Stimulated activated naive CD8-positive, alpha-beta T cell treated with anti-CD3 and anti-CD28 coated beads, Interleukin-15, amount 100 ng/mL, for 72 hours (primary cell): ENCODE results near the gene MRPS12.

ENCODE experiments used
- ATAC-seq: fragments of 150-1000 bp; cut with Tn5 transposase; 2 replicates; pipeline ENCODE4 v1.10.0; 2021; ENCODE audit warnings: mild to moderate bottlenecking, moderate library complexity
- DNase-seq, 2 donors: peaks; one replicate each; pipeline ENCODE4 v3.0.0; 2021 to 2022
- H3K27ac Mint-ChIP-seq, 2 donors: one replicate each; pipeline ENCODE4 v1.8.0; 2022; ENCODE audit warnings: mild to moderate bottlenecking in 2 of 2, mixed read lengths in 2 of 2, moderate library complexity in 2 of 2
- H3K27me3 Mint-ChIP-seq: one replicate; pipeline ENCODE4 v1.8.0; 2022; ENCODE audit warnings: mixed read lengths
- H3K4me1 Mint-ChIP-seq: one replicate; pipeline ENCODE4 v1.8.0; 2022; ENCODE audit warnings: mild to moderate bottlenecking, mixed read lengths
- H3K4me3 Mint-ChIP-seq, 2 donors: one replicate each; pipeline ENCODE4 v1.8.0; 2022; ENCODE audit warnings: mild to moderate bottlenecking in 2 of 2, mixed read lengths in 2 of 2, moderate library complexity in 1 of 2
- H3K9me3 Mint-ChIP-seq, 2 donors: one replicate each; pipeline ENCODE4 v1.8.0; 2022; ENCODE audit warnings: mixed read lengths in 2 of 2

The MRPS12 gene

GRCh38 chr19:38904581-38905539, 25.9 kb upstream of the MRPS12 start:
- H3K27ac Mint-ChIP-seq = no peak overlapping the region
- DNase-seq (no peak), ATAC-seq (peak; percentile 29)
- H3K27me3 Mint-ChIP-seq = no peaks in the 10 kb centered on the region
- H3K4me3 Mint-ChIP-seq = no peak overlapping the region
- H3K9me3 Mint-ChIP-seq = no peaks in the 10 kb centered on the region
- peaks cover 42% of the 10 kb centered on the region for H3K4me1 Mint-ChIP-seq

- no peak overlapping the region for H3K27ac Mint-ChIP-seq
- peaks cover 40% of the 10 kb centered on the region for H3K4me1 Mint-ChIP-seq
- no peak overlapping the region for H3K4me3 Mint-ChIP-seq
- DNase-seq = no peak
- H3K9me3 Mint-ChIP-seq = no peaks in the 10 kb centered on the region
- ATAC-seq = no peak
- no peaks in the 10 kb centered on the region for H3K27me3 Mint-ChIP-seq
Observed at GRCh38 chr19:38905620-38906019, 25.1 kb upstream of the MRPS12 start.

- peaks cover 31% of the 10 kb centered on the region for H3K4me1 Mint-ChIP-seq
- no peak for DNase-seq
- no peak overlapping the region for H3K27ac Mint-ChIP-seq
- H3K9me3 Mint-ChIP-seq = no peaks in the 10 kb centered on the region
- ATAC-seq = no peak
- no peaks in the 10 kb centered on the region for H3K27me3 Mint-ChIP-seq
- no peak overlapping the region for H3K4me3 Mint-ChIP-seq
Observed at GRCh38 chr19:38907227-38907626, 23.5 kb upstream of the MRPS12 start.

- Mint-ChIP-seq H3K27me3 (no peaks in the 10 kb centered on the region), H3K4me3 (no peak overlapping the region), H3K9me3 (no peaks in the 10 kb centered on the region), H3K27ac (peak overlapping the region in 1 of 2 donors; percentile 72), H3K4me1 (peaks cover 35% of the 10 kb centered on the region)
- ATAC-seq (no peak), DNase-seq (no peak)
Observed at GRCh38 chr19:38907670-38908069, 23.1 kb upstream of the MRPS12 start.

- Mint-ChIP-seq H3K9me3 (no peaks in the 10 kb centered on the region), H3K4me1 (peaks cover 42% of the 10 kb centered on the region), H3K27me3 (no peaks in the 10 kb centered on the region), H3K27ac (peak overlapping the region in 1 of 2 donors; percentile 88), H3K4me3 (peak overlapping the region in 1 of 2 donors; percentile 10)
- DNase-seq (no peak), ATAC-seq (peak; percentile 22)
Observed at GRCh38 chr19:38908911-38909310, 21.8 kb upstream of the MRPS12 start.

GRCh38 chr19:38910488-38910887, 20.3 kb upstream of the MRPS12 start:
- ATAC-seq = no peak
- H3K4me3 Mint-ChIP-seq = no peak overlapping the region
- H3K27me3 Mint-ChIP-seq = no peaks in the 10 kb centered on the region
- H3K9me3 Mint-ChIP-seq = no peaks in the 10 kb centered on the region
- DNase-seq = no peak
- H3K4me1 Mint-ChIP-seq = peaks cover 35% of the 10 kb centered on the region
- H3K27ac Mint-ChIP-seq = no peak overlapping the region

- Mint-ChIP-seq H3K27ac (no peak overlapping the region), H3K9me3 (no peaks in the 10 kb centered on the region), H3K4me3 (no peak overlapping the region), H3K4me1 (peaks cover 35% of the 10 kb centered on the region), H3K27me3 (no peaks in the 10 kb centered on the region)
- DNase-seq (no peak), ATAC-seq (peak; percentile 41)
Observed at GRCh38 chr19:38911388-38912001, 19.2 kb upstream of the MRPS12 start.

- Mint-ChIP-seq H3K9me3 (no peaks in the 10 kb centered on the region), H3K4me3 (no peak overlapping the region), H3K27me3 (no peaks in the 10 kb centered on the region), H3K4me1 (peaks cover 28% of the 10 kb centered on the region), H3K27ac (peak overlapping the region in 1 of 2 donors; percentile 42)
- ATAC-seq = no peak
- no peak for DNase-seq
Observed at GRCh38 chr19:38912600-38913514, 17.9 kb upstream of the MRPS12 start.

- no peak overlapping the region for H3K4me3 Mint-ChIP-seq
- H3K9me3 Mint-ChIP-seq = no peaks in the 10 kb centered on the region
- H3K27me3 Mint-ChIP-seq = no peaks in the 10 kb centered on the region
- H3K27ac Mint-ChIP-seq = peak overlapping the region; percentile 35 to 55
- peaks cover 17% of the 10 kb centered on the region for H3K4me1 Mint-ChIP-seq
- no peak for DNase-seq
- no peak for ATAC-seq
Observed at GRCh38 chr19:38913958-38914357, 16.8 kb upstream of the MRPS12 start.

GRCh38 chr19:38915329-38916321, 15.1 kb upstream of the MRPS12 start:
- peaks cover 12% of the 10 kb centered on the region for H3K4me1 Mint-ChIP-seq
- H3K27ac Mint-ChIP-seq = peak overlapping the region in 1 of 2 donors; percentile 23
- no peaks in the 10 kb centered on the region for H3K27me3 Mint-ChIP-seq
- no peak for ATAC-seq
- no peaks in the 10 kb centered on the region for H3K9me3 Mint-ChIP-seq
- DNase-seq = no peak
- no peak overlapping the region for H3K4me3 Mint-ChIP-seq

GRCh38 chr19:38917516-38917915, 13.2 kb upstream of the MRPS12 start:
- no peak for DNase-seq
- peaks cover 8% of the 10 kb centered on the region for H3K4me1 Mint-ChIP-seq
- no peaks in the 10 kb centered on the region for H3K27me3 Mint-ChIP-seq
- H3K4me3 Mint-ChIP-seq = no peak overlapping the region
- no peaks in the 10 kb centered on the region for H3K9me3 Mint-ChIP-seq
- ATAC-seq = no peak
- no peak overlapping the region for H3K27ac Mint-ChIP-seq

- Mint-ChIP-seq H3K4me3 (no peak overlapping the region), H3K27me3 (no peaks in the 10 kb centered on the region), H3K27ac (peak overlapping the region in 1 of 2 donors; percentile 39), H3K9me3 (no peaks in the 10 kb centered on the region), H3K4me1 (peaks cover 3% of the 10 kb centered on the region)
- ATAC-seq (no peak), DNase-seq (no peak)
Observed at GRCh38 chr19:38917921-38918491, 12.7 kb upstream of the MRPS12 start.

GRCh38 chr19:38918526-38918925, 12.2 kb upstream of the MRPS12 start:
- H3K4me1 Mint-ChIP-seq = no peaks in the 10 kb centered on the region
- H3K4me3 Mint-ChIP-seq = no peak overlapping the region
- no peak for ATAC-seq

More at GRCh38 chr19:38918526-38918925, 12.2 kb upstream of the MRPS12 start:
- no peak for DNase-seq
- Mint-ChIP-seq H3K9me3 (no peaks in the 10 kb centered on the region), H3K27me3 (no peaks in the 10 kb centered on the region), H3K27ac (no peak overlapping the region)
